IMR-90 (cell line): ENCODE results near the gene PIP5K1B. TPM values are rescaled to one million over a fixed set of nuclear protein-coding genes. Genes with fewer than 3 reads are reported as not detected.

Experiments
- ATAC-seq: fragments of 200-7000 bp; cut with Tn5 transposase; 2 replicates; pipeline ENCODE4 v1.9.1; 2020; ENCODE audit warnings: low read depth, mild to moderate bottlenecking, moderate library complexity
- BruUV-seq: library from RNA; stranded (reverse); fragments of 400-500 nt; replicated peaks from 2 replicates; lab custom pipeline; 2021; lab: Mats Ljungman, UMichigan
- CTCF ChIA-PET: fragments of 300-600 bp; formaldehyde crosslinking; extraction: SDS; loops from one replicate; lab custom pipeline; 2021; ENCODE audit warnings: antibody characterized with exemption; lab: Yijun Ruan, JAX
- POLR2A ChIA-PET: fragments of 300-600 bp; sonication (Branson Sonifier 250); formaldehyde crosslinking; loops from one replicate; lab custom pipeline; 2022; ENCODE audit warnings: antibody characterized with exemption; ENCODE audit not compliant: unreplicated experiment; lab: Charles Lee
- DNase-seq: peaks from one replicate; pipeline ENCODE4 v3.0.0; 2013
- H2AFZ ChIP-seq: replicated peaks from 2 replicates; pipeline ENCODE3; 2013; ENCODE audit warnings: low read length, mild to moderate bottlenecking; ENCODE audit not compliant: poor library complexity
- H2AK5ac ChIP-seq: 2 replicates; pipeline ENCODE4 v1.6.1; 2013; ENCODE audit warnings: low read depth, low read length, inconsistent platforms
- H2AK9ac ChIP-seq: replicated peaks from 2 replicates; pipeline ENCODE3; 2013; ENCODE audit warnings: mild to moderate bottlenecking, low read depth, low read length, moderate library complexity; ENCODE audit not compliant: poor library complexity
- H2BK120ac ChIP-seq: 2 replicates; pipeline ENCODE4 v1.6.1; 2013; ENCODE audit warnings: low read depth, low read length, inconsistent platforms
- H2BK15ac ChIP-seq: 3 replicates; pipeline ENCODE4 v1.6.1; 2013; ENCODE audit warnings: low read depth, low read length, inconsistent platforms
- H2BK20ac ChIP-seq: 2 replicates; pipeline ENCODE4 v1.6.1; 2013; ENCODE audit warnings: low read depth, mild to moderate bottlenecking, inconsistent platforms, low read length, moderate library complexity
- H2BK5ac ChIP-seq: 2 replicates; pipeline ENCODE4 v1.6.1; 2013; ENCODE audit warnings: mild to moderate bottlenecking, low read depth, low read length, inconsistent platforms; ENCODE audit not compliant: poor library complexity, severe bottlenecking
- H3K14ac ChIP-seq: replicated peaks from 2 replicates; pipeline ENCODE4 v1.6.1; 2013; ENCODE audit warnings: low read depth, low read length, inconsistent platforms
- H3K18ac ChIP-seq: 2 replicates; pipeline ENCODE4 v1.6.1; 2013; ENCODE audit warnings: low read depth, low read length, control low read depth
- H3K23ac ChIP-seq: 2 replicates; pipeline ENCODE4 v1.6.1; 2013; ENCODE audit warnings: low read depth, low read length, inconsistent platforms
- H3K27ac ChIP-seq: 2 replicates; pipeline ENCODE4 v1.5.1; 2013; ENCODE audit warnings: mild to moderate bottlenecking, control low read depth, low read length; ENCODE audit not compliant: insufficient read depth
- H3K27me3 ChIP-seq: 2 replicates; pipeline ENCODE4 v1.6.1; 2013; ENCODE audit warnings: low read length; ENCODE audit not compliant: control insufficient read depth, insufficient read depth
- H3K36me3 ChIP-seq: 2 replicates; pipeline ENCODE4 v1.6.1; 2013; ENCODE audit warnings: low read length, mixed read lengths; ENCODE audit not compliant: control insufficient read depth, insufficient read depth
- H3K4ac ChIP-seq: 2 replicates; pipeline ENCODE4 v1.6.1; 2013; ENCODE audit warnings: low read depth, low read length, inconsistent platforms
- H3K4me1 ChIP-seq: 2 replicates; pipeline ENCODE4 v1.6.1; 2013; ENCODE audit warnings: low read length, mixed read lengths; ENCODE audit not compliant: control insufficient read depth, insufficient read depth
- H3K4me2 ChIP-seq: 2 replicates; pipeline ENCODE4 v1.6.1; 2013; ENCODE audit warnings: low read depth, mild to moderate bottlenecking, control low read depth, low read length, moderate library complexity
- H3K4me3 ChIP-seq: 2 replicates; pipeline ENCODE4 v1.5.1; 2013; ENCODE audit warnings: low read depth, mild to moderate bottlenecking, control low read depth, low read length, moderate library complexity; ENCODE audit not compliant: insufficient read depth
- H3K56ac ChIP-seq: 2 replicates; pipeline ENCODE4 v1.6.1; 2013; ENCODE audit warnings: low read length, inconsistent platforms; ENCODE audit not compliant: insufficient read depth; ENCODE audit errors: extremely low read depth
- H3K79me1 ChIP-seq, 2 experiments: 2 replicates each; pipeline ENCODE4 v1.6.1; 2013; ENCODE audit warnings: low read length in 2 of 2, inconsistent platforms in 1 of 2, low read depth in 1 of 2
- H3K9ac ChIP-seq: 2 replicates; pipeline ENCODE4 v1.6.1; 2013; ENCODE audit warnings: low read depth, low read length, control low read depth
- H3K9me1 ChIP-seq: 2 replicates; pipeline ENCODE4 v1.6.1; 2013; ENCODE audit warnings: low read length, inconsistent platforms; ENCODE audit not compliant: insufficient read depth
- H3K9me3 ChIP-seq: 2 replicates; pipeline ENCODE4 v1.6.1; 2013; ENCODE audit warnings: low read length; ENCODE audit not compliant: control insufficient read depth, insufficient read depth
- H4K20me1 ChIP-seq: 2 replicates; pipeline ENCODE4 v1.6.1; 2013; ENCODE audit warnings: low read length, inconsistent platforms; ENCODE audit not compliant: insufficient read depth
- H4K5ac ChIP-seq: 2 replicates; pipeline ENCODE4 v1.6.1; 2013; ENCODE audit warnings: mild to moderate bottlenecking, low read depth, low read length, control low read depth
- H4K8ac ChIP-seq, 2 experiments: 2 replicates each; pipeline ENCODE4 v1.6.1; 2013; ENCODE audit warnings: low read depth in 2 of 2, low read length in 2 of 2, control low read depth in 1 of 2, inconsistent platforms in 1 of 2
- H4K91ac ChIP-seq: 2 replicates; pipeline ENCODE4 v1.6.1; 2013; ENCODE audit warnings: low read depth, low read length, inconsistent platforms; ENCODE audit not compliant: insufficient read depth
- BHLHE40 ChIP-seq: fragments of 150-350 bp; IDR thresholded peaks from 2 replicates; pipeline ENCODE4 v1.6.1; 2016; ENCODE audit warnings: mild to moderate bottlenecking, low read depth, low read length
- CTCF ChIP-seq: conservative IDR thresholded peaks from 2 replicates; pipeline ENCODE4 v1.5.1; 2012; ENCODE audit warnings: mild to moderate bottlenecking, low read depth, low read length, improper control_type of control experiment
- FOS ChIP-seq: fragments of 150-350 bp; IDR thresholded peaks from 2 replicates; pipeline ENCODE4 v1.6.1; 2016; ENCODE audit warnings: low read depth, low read length
- MAFK ChIP-seq: IDR thresholded peaks from 2 replicates; pipeline ENCODE4 v1.6.1; 2012; ENCODE audit warnings: low read depth, low read length, improper control_type of control experiment
- MXI1 ChIP-seq: IDR thresholded peaks from 2 replicates; pipeline ENCODE4 v1.6.1; 2012; ENCODE audit warnings: low read depth, mild to moderate bottlenecking, low read length, moderate library complexity, borderline replicate concordance
- NFE2L2 ChIP-seq: fragments of 150-350 bp; IDR thresholded peaks from 2 replicates; pipeline ENCODE4 v1.6.1; 2016; ENCODE audit warnings: low read depth, mild to moderate bottlenecking, low read length
- POLR2A ChIP-seq: IDR thresholded peaks from 2 replicates; pipeline ENCODE4 v1.6.1; 2012; ENCODE audit warnings: mild to moderate bottlenecking, low read depth, low read length
- RCOR1 ChIP-seq: IDR thresholded peaks from 2 replicates; pipeline ENCODE4 v1.6.1; 2012; ENCODE audit warnings: mild to moderate bottlenecking, low read length, improper control_type of control experiment; ENCODE audit not compliant: insufficient replicate concordance
- WGBS, 2 experiments: methylation state at CpG; one replicate each; pipeline versions ENCODE4 v1.1.5 to v1.1.7; 2013; ENCODE audit warnings: missing lambda C conversion rate in 2 of 2; ENCODE audit not compliant: insufficient read length in 1 of 2; ENCODE audit errors: extremely low coverage in 2 of 2; 5-methylcytosine and 5-hydroxymethylcytosine counted together
- dilution Hi-C: fragments of 300-500 bp; cut with HindIII; formaldehyde crosslinking; loops from one replicate; pipeline ENCODE4 v1.14.3; 2018; ENCODE audit warnings: low sequenced_read_pairs; ENCODE audit not compliant: unreplicated experiment
- in situ Hi-C: fragments of 300-500 bp; cut with MboI; formaldehyde crosslinking; loops from 3 replicates; pipeline ENCODE4 v1.14.3; 2019; ENCODE audit warnings: low sequenced_read_pairs, inconsistent platforms, mixed read lengths
- intact Hi-C: fragments of 100-400 bp; cut with micrococcal nuclease; formaldehyde crosslinking; loops from 2 replicates; pipeline ENCODE4 v1.10.0; 2022
- polyA plus RNA-seq, 3 experiments: library from polyadenylated mRNA; depleted of rRNA; stranded (reverse); fragments of >200 nt; gene quantifications; 2 replicates each; pipeline ENCODE4 v1.2.3, GENCODE V29; 2012; ENCODE audit warnings: low replicate concordance in 1 of 3
- total RNA-seq: library from RNA; depleted of rRNA; stranded (reverse); fragments of >200 nt; gene quantifications from 2 replicates; pipeline ENCODE4 v1.2.3, GENCODE V29; 2012

PIP5K1B gene
- total and polyA plus RNA-seq, 2 of the 4 experiments (the other 2 are of a cell fraction): not detected

GRCh38 chr9:68804911-68805889 lies 100.2 kb downstream of the PIP5K1B start:
- no peak overlapping the region for H3K23ac ChIP-seq
- no peaks in the 10 kb centered on the region for H3K9me3 ChIP-seq
- intact Hi-C loops (no loop called here), in situ Hi-C loops (no loop called here), dilution Hi-C loops (no loop called here)
- no peak overlapping the region for H2AK9ac ChIP-seq
- ATAC-seq: no peak
- no peak overlapping the region for H4K5ac ChIP-seq
- H2BK120ac ChIP-seq: no peak overlapping the region
- no peak overlapping the region for H3K4me2 ChIP-seq
- H2AK5ac ChIP-seq: no peak overlapping the region
- TF ChIP-seq MXI1 (no peak), BHLHE40 (no peak), MAFK (no peak), NFE2L2 (no peak), CTCF (no peak), FOS (no peak), POLR2A (no peak), RCOR1 (no peak)
- no peak overlapping the region for H3K18ac ChIP-seq
- no peak overlapping the region for H3K27ac ChIP-seq
- no TSS peak for BruUV-seq
- H2BK20ac ChIP-seq: no peak overlapping the region
- H3K36me3 ChIP-seq: no peaks in the 10 kb centered on the region
- CTCF ChIA-PET: no interaction called here
- H3K27me3 ChIP-seq: peaks cover 3% of the 10 kb centered on the region
- no peak overlapping the region for H4K91ac ChIP-seq
- no peaks in the 10 kb centered on the region for H3K4me1 ChIP-seq
- no peak overlapping the region for H3K9ac ChIP-seq
- H3K14ac ChIP-seq: no peak overlapping the region
- H4K8ac ChIP-seq: no peak overlapping the region
- 48% methylated on average over 6 of the region's 11 CpGs; no CpG with 5 or more reads in 1 of the 2 experiments for WGBS, 2 experiments
- no peak overlapping the region for H3K4me3 ChIP-seq
- no peak overlapping the region for H3K56ac ChIP-seq
- H3K79me1 ChIP-seq: no peaks in the 10 kb centered on the region
- DNase-seq: no peak
- H2BK5ac ChIP-seq: no peak overlapping the region
- no peaks in the 10 kb centered on the region for H4K20me1 ChIP-seq
- H3K4ac ChIP-seq: no peak overlapping the region
- no peak overlapping the region for H2BK15ac ChIP-seq
- POLR2A ChIA-PET: no interaction called here
- H2AFZ ChIP-seq: no peak overlapping the region
- no peaks in the 10 kb centered on the region for H3K9me1 ChIP-seq
